Measurements from ENCODE around the gene POLR2A.

POLR2A gene

GRCh38 chr17:7508846-7509245 lies 24.7 kb downstream of the POLR2A start:
- no peak for DNase-seq

DNA sequence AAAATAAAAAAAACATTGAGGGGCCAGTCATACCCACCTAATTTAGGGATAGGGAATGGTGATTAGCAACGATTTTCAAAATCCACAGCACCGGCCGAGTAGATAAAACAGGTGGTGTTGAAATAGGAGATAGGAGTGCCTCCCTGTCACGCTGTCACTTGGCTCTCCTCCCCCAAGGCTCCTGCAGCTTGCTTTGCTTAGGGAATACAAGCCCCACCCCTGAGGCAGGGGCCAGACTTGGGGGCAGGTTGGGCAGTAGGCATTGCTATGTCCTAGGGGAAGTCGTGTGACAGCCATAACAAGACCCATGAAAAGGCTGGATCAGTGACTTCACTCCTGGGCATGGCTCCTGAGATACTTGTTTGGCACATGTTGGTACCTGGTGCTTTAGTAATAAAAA lies 25.8 kb downstream of the POLR2A start:
- DNase-seq, result no peak

- no peak for DNase-seq
Observed at GRCh38 chr17:7511108-7511507, 26.9 kb downstream of the POLR2A start.

GRCh38 chr17:7512105-7512504 lies 27.9 kb downstream of the POLR2A start:
- DNase-seq, result no peak

GRCh38 chr17:7512824-7513540 lies 28.8 kb downstream of the POLR2A start:
- DNase-seq, result no peak

DNA sequence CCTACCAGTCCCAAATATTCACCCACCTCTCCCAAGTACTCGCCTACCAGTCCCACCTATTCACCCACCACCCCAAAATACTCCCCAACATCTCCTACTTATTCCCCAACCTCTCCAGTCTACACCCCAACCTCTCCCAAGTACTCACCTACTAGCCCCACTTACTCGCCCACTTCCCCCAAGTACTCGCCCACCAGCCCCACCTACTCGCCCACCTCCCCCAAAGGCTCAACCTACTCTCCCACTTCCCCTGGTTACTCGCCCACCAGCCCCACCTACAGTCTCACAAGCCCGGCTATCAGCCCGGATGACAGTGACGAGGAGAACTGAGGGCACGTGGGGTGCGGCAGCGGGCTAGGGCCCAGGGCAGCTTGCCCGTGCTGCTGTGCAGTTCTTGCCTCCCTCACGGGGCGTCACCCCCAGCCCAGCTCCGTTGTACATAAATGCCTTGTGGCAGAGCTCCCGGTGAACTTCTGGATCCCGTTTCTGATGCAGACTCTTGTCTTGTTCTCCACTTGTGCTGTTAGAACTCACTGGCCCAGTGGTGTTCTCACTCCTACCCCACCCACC lies 29.8 kb downstream of the POLR2A start:
- no peak for DNase-seq

DNA sequence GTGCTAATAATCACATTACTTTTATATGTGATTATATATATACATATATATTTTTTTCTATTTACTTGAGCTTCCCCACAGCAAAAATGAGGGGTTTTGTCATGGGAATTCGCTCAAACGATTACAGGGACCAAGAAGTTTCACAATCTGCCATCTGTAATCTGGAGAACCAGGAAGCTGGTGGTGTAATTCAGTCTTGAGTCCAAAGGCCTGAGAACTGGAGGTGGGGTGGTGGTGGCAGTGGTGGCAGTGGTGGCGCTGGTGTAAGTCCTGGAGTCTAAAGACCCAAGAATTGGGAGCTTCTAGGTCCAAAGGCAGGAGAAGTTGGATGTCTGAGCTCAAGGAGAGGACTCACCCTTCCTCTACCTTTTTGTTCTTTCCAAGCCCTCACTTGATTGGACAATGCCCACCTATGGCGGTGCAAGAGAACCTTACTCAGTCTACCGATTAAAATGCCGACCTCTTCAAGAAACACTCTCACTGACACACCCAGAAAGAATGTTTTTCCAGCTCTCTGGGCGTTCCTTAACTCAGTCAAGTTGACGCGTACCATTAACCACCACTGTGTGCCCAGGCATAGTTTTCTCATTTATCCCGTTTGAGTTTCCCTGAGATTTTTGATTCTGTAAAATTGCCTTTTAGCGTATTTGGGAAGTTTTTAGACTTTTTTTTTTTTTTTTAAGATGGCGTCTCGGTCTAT lies 31.9 kb downstream of the POLR2A start:
- DNase-seq, result no peak

GRCh38 chr17:7523033-7523432 lies 38.9 kb downstream of the POLR2A start:
- no peak for DNase-seq

GRCh38 chr17:7528842-7529241 lies 44.7 kb downstream of the POLR2A start:
- DNase-seq, result no peak

GRCh38 chr17:7530023-7530900 lies 46.1 kb downstream of the POLR2A start:
- DNase-seq, result no peak

DNA sequence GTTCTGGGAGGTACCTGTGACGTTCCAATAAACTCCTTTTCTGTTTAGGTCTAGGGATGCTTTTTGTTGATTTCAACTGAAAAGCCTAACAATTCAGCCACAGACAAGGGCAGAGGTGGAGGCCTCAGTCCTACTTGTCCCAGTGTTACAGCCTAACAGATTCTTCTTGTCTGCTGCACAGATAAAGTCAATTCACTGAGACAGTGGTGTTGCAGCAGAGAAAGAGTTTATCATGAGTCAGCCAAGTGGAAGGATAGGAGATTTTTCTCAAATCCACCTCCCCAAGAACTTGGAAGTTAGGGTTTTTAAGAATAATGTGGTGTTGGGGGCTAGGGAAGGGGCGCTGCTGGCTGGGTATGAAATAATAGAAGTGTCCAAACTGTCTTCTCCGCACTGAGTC lies 53.9 kb downstream of the POLR2A start:
- no peak for DNase-seq

GRCh38 chr17:7538891-7539545 lies 54.9 kb downstream of the POLR2A start:
- no peak for DNase-seq

- DNase-seq, result no peak
Observed at GRCh38 chr17:7541074-7541621, 57.0 kb downstream of the POLR2A start.

GRCh38 chr17:7544911-7545310 lies 60.7 kb downstream of the POLR2A start:
- DNase-seq, result no peak

DNA sequence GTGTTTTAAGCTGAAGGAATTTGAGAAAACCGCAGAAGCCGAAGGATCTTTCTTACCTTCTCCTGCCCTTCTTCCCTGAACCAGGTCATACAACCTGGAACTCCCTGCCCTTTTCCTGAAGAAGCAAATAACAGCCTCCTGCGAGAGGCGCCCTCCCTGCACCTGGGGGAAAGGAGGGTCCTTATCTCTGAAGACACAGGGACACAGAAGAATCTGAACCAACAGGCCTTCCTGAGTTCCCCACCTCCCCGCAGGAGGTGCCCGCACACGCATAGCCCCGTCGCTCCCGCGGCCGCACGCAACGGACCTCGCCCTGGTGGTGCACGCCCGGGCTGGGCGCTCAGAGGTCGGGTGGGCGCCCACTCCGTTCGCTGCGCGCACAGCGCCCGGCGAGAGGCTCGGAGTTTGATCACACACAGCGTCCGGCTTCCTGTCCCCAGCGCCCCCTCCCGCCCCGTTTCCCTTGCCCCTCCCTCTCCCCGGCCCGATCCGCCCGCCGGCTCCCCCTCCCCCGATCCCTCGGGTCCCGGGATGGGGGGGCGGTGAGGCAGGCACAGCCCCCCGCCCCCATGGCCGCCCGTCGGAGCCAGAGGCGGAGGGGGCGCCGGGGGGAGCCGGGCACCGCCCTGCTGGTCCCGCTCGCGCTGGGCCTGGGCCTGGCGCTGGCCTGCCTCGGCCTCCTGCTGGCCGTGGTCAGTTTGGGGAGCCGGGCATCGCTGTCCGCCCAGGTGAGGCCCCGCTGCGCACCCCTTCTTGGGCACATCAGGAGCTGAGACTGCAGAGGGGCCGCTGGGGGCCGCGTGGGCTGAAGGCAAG lies 64.6 kb downstream of the POLR2A start, which contains the start of gene TNFSF12:
Gene TNFSF12 (plus strand): TSS at position 474 of the 816 bp plus-strand sequence. CDS start 96 bp downstream, at position 570.
- DNase-seq, result peak; percentile 78
